GM19099 (cell line): ENCODE results near the gene KCNK1.

ENCODE experiments used
- POLR2A ChIP-seq: IDR thresholded peaks from 3 replicates; pipeline ENCODE4 v1.6.1; 2011; ENCODE audit warnings: low read depth; ENCODE audit not compliant: insufficient read length; ENCODE audit errors: extremely low read depth

The KCNK1 gene

DNA sequence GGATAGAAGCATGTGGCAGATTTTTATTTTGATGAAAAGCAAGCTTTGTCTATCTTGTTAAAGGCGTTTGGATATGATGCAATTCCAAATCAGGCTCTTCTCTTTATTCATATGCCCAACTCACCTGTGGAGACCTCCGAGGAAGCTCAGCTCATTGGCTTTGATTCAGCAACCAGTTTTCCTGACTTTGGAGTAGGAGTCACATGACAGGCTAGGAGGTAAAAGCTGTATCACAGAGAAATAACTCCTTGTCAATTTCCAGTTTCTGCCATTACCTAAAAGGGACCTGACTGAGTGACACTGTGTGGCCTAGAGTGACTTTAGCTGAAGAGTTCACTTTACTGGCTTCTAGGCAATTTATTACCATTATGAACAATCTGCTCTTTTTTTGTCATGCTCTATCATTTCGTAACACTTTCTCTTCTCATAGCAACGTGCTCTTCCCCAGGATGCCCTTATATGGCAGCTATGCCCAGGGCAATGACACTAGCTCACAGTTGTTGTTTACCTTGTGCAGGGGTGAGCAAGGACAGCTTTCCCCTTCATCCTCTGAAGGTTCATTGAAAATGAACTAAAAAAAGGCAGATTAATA, 107.2 kb downstream of the KCNK1 start:
- no peak for TF ChIP-seq POLR2A
